H1 (cell line): ENCODE measurements around the gene XRCC6. TPM values are rescaled to one million over a fixed set of nuclear protein-coding genes. Genes with fewer than 3 reads are reported as not detected.
A peak's percentile ranks its signal among the peaks of the same experiment; 100 is the strongest.
"Not testable (repeated sequence)": the region's sequence is repeated elsewhere in the genome, so short reads cannot be mapped to it uniquely, and the experiment has no call there.

Experiments
- CTCF ChIA-PET: fragments of 300-600 bp; sonication (Branson Sonifier 250); formaldehyde crosslinking; loops from one replicate; lab custom pipeline; 2021; ENCODE audit not compliant: partially characterized antibody; lab: Charles Lee
- POLR2A ChIA-PET: fragments of 300-600 bp; sonication (Branson Sonifier 250); formaldehyde crosslinking; loops from one replicate; lab custom pipeline; 2021; ENCODE audit warnings: inconsistent platforms; ENCODE audit not compliant: partially characterized antibody; lab: Charles Lee
- DNase-seq, 2 experiments: peaks; one replicate each; pipeline versions ENCODE4 v3.0.0 to v3.0.0-alpha.2; 2010 to 2022; ENCODE audit warnings: low spot score in 2 of 2, low read depth in 1 of 2, mixed read lengths in 1 of 2
- FAIRE-seq: peaks from 2 replicates; lab custom pipeline; 2011; peaks lifted over from hg19 to GRCh38; lab: Jason Lieb, UNC
- H2AFZ ChIP-seq: 2 replicates; pipeline ENCODE4 v1.8.1; 2012; ENCODE audit warnings: low read length, inconsistent platforms
- H2AK5ac ChIP-seq: 2 replicates; pipeline ENCODE4 v1.6.1; 2013; ENCODE audit warnings: low read depth, low read length
- H2BK120ac ChIP-seq: replicated peaks from 2 replicates; pipeline ENCODE3; 2013; ENCODE audit warnings: low read depth, low read length, inconsistent platforms
- H2BK12ac ChIP-seq: 2 replicates; pipeline ENCODE4 v1.6.1; 2013; ENCODE audit warnings: low read depth, low read length
- H2BK15ac ChIP-seq: 2 replicates; pipeline ENCODE4 v1.6.1; 2013; ENCODE audit warnings: low read length
- H2BK20ac ChIP-seq: 2 replicates; pipeline ENCODE4 v1.6.1; 2013; ENCODE audit warnings: low read length
- H2BK5ac ChIP-seq: 2 replicates; pipeline ENCODE4 v1.6.1; 2013; ENCODE audit warnings: low read depth, low read length
- H3K14ac ChIP-seq: 2 replicates; pipeline ENCODE4 v1.6.1; 2013; ENCODE audit warnings: inconsistent platforms; ENCODE audit not compliant: insufficient read length
- H3K18ac ChIP-seq: 2 replicates; pipeline ENCODE4 v1.6.1; 2013; ENCODE audit warnings: low read length; ENCODE audit errors: extremely low read depth
- H3K23ac ChIP-seq: 2 replicates; pipeline ENCODE4 v1.6.1; 2013; ENCODE audit warnings: inconsistent platforms; ENCODE audit not compliant: insufficient read length
- H3K23me2 ChIP-seq: 2 replicates; pipeline ENCODE4 v1.6.1; 2013; ENCODE audit warnings: low read depth, low read length
- H3K27ac ChIP-seq: 2 replicates; pipeline ENCODE4 v1.6.1; 2011; ENCODE audit warnings: low read depth, low read length, inconsistent platforms
- H3K27me3 ChIP-seq, 4 experiments: replicated peaks in 1 of 4; 1 replicate in 1 of 4; 2 replicates in 3 of 4; pipeline versions ENCODE4 v1.6.1 to v1.8.1; 2011 to 2013; ENCODE audit warnings: low read length in 3 of 4, mild to moderate bottlenecking in 3 of 4, inconsistent platforms in 2 of 4, mixed read lengths in 2 of 4, moderate library complexity in 1 of 4; ENCODE audit not compliant: control insufficient read depth in 3 of 4, insufficient read depth in 3 of 4; ENCODE audit errors: extremely low read depth in 1 of 4
- H3K36me3 ChIP-seq, 4 experiments: 2 replicates each; pipeline versions ENCODE4 v1.6.1 to v1.8.1; 2011 to 2013; ENCODE audit warnings: mild to moderate bottlenecking in 4 of 4, low read length in 3 of 4, moderate library complexity in 2 of 4, control low read depth in 1 of 4, inconsistent platforms in 1 of 4; ENCODE audit not compliant: insufficient read depth in 4 of 4, control insufficient read depth in 2 of 4
- H3K4ac ChIP-seq: replicated peaks from 2 replicates; pipeline ENCODE3; 2013; ENCODE audit warnings: low read length, low read depth, mixed read lengths, inconsistent platforms; ENCODE audit not compliant: insufficient read length
- H3K4me1 ChIP-seq, 4 experiments: replicated peaks in 1 of 4; 1 replicate in 1 of 4; 2 replicates in 3 of 4; pipeline versions ENCODE4 v1.6.1 to v1.8.1; 2011 to 2013; ENCODE audit warnings: low read length in 3 of 4, inconsistent platforms in 2 of 4, mixed read lengths in 1 of 4; ENCODE audit not compliant: insufficient read depth in 4 of 4, control insufficient read depth in 3 of 4
- H3K4me2 ChIP-seq, 2 experiments: 2 replicates each; pipeline versions ENCODE4 v1.6.1 to v1.8.1; 2011 to 2013; ENCODE audit warnings: low read depth in 2 of 2, low read length in 2 of 2, control low read depth in 1 of 2, inconsistent platforms in 1 of 2, mild to moderate bottlenecking in 1 of 2; ENCODE audit not compliant: insufficient read depth in 1 of 2
- H3K4me3 ChIP-seq, 4 experiments: fragments of 200-600, 300-600 bp in 1 of 4; sonication (generic), shearing (Covaris generic), sonication (Bioruptor Twin) in 1 of 4; 2 replicates each; pipeline versions ENCODE4 v1.5.1 to v1.8.1; 2011 to 2016; ENCODE audit warnings: low read length in 4 of 4, low read depth in 3 of 4, control low read depth in 2 of 4, inconsistent platforms in 2 of 4, mild to moderate bottlenecking in 2 of 4, mixed read lengths in 1 of 4, moderate library complexity in 1 of 4; ENCODE audit not compliant: insufficient read depth in 2 of 4; ENCODE audit errors: extremely low read depth in 1 of 4
- H3K56ac ChIP-seq: replicated peaks from 2 replicates; pipeline ENCODE3; 2013; ENCODE audit warnings: low read depth, mild to moderate bottlenecking, mixed read lengths, low read length, inconsistent platforms; ENCODE audit not compliant: insufficient read length
- H3K79me1 ChIP-seq: 2 replicates; pipeline ENCODE4 v1.6.1; 2013; ENCODE audit warnings: low read depth, low read length, control low read depth
- H3K79me2 ChIP-seq, 2 experiments: 2 replicates each; pipeline versions ENCODE4 v1.6.1 to v1.8.1; 2012 to 2013; ENCODE audit warnings: low read length in 2 of 2, mild to moderate bottlenecking in 2 of 2, inconsistent platforms in 1 of 2; ENCODE audit not compliant: insufficient read depth in 2 of 2, control insufficient read depth in 1 of 2
- H3K9ac ChIP-seq, 4 experiments: replicated peaks in 1 of 4; 1 replicate in 1 of 4; 2 replicates in 3 of 4; pipeline versions ENCODE4 v1.6.1 to v1.8.1; 2011 to 2013; ENCODE audit warnings: low read depth in 3 of 4, low read length in 3 of 4, control low read depth in 2 of 4, mild to moderate bottlenecking in 2 of 4, moderate library complexity in 2 of 4, inconsistent platforms in 1 of 4; ENCODE audit errors: extremely low read depth in 1 of 4
- H3K9me3 ChIP-seq, 2 experiments: 2 replicates each; pipeline versions ENCODE4 v1.6.1 to v1.8.1; 2012 to 2013; ENCODE audit warnings: mild to moderate bottlenecking in 2 of 2, moderate library complexity in 2 of 2, control low read depth in 1 of 2, inconsistent platforms in 1 of 2, low read depth in 1 of 2, low read length in 1 of 2, mixed read lengths in 1 of 2; ENCODE audit not compliant: insufficient read depth in 2 of 2
- H4K20me1 ChIP-seq, 2 experiments: replicated peaks in 1 of 2; 2 replicates each; pipeline versions ENCODE3 to v1.8.1; 2011 to 2013; ENCODE audit warnings: inconsistent platforms in 2 of 2, low read length in 2 of 2, mild to moderate bottlenecking in 1 of 2; ENCODE audit not compliant: insufficient read depth in 2 of 2, control insufficient read depth in 1 of 2
- H4K5ac ChIP-seq: 2 replicates; pipeline ENCODE4 v1.6.1; 2013; ENCODE audit warnings: low read length, low read depth, mixed read lengths, inconsistent platforms; ENCODE audit not compliant: insufficient read length
- H4K8ac ChIP-seq: 2 replicates; pipeline ENCODE4 v1.8.0; 2013; ENCODE audit warnings: mild to moderate bottlenecking, moderate library complexity, low read length, inconsistent platforms; ENCODE audit not compliant: insufficient read depth; ENCODE audit errors: extremely low read depth
- H4K91ac ChIP-seq: replicated peaks from 2 replicates; pipeline ENCODE3; 2013; ENCODE audit warnings: low read length, mixed read lengths, inconsistent platforms; ENCODE audit not compliant: insufficient read length
- WGBS, 2 experiments: shearing (Covaris generic) in 1 of 2; methylation state at CpG; one replicate each; pipeline versions ENCODE4 v1.1.6 to v1.1.7; 2013 to 2015; ENCODE audit warnings: low lambda C conversion rate in 2 of 2, mixed read lengths in 2 of 2, inconsistent platforms in 1 of 2, low coverage in 1 of 2, missing lambda C conversion rate in 1 of 2; ENCODE audit not compliant: insufficient replicate concordance in 2 of 2, insufficient coverage in 1 of 2, insufficient read length in 1 of 2; ENCODE audit errors: extremely low coverage in 1 of 2, missing lambda C conversion rate in 1 of 2; 5-methylcytosine and 5-hydroxymethylcytosine counted together
- polyA plus RNA-seq, 7 experiments: library from polyadenylated mRNA; depleted of rRNA in 3 of 7; stranded (reverse) in 5 of 7; unstranded in 2 of 7; fragments of >200 nt in 5 of 7; fragments of 200-250 nt in 2 of 7; gene quantifications; 1 replicate in 5 of 7; 2 replicates in 1 of 7; 4 replicates in 1 of 7; pipeline versions ENCODE4 v1.2.1 to v1.2.3, GENCODE V29; 2011 to 2013; ENCODE audit warnings: missing spikeins in 2 of 7, mixed read lengths in 2 of 7
- total RNA-seq: library from RNA; stranded (reverse); fragmentation: NEBNext Ultra II Directional; extraction: Animal tissue kit (Norgen Biotek cat#: 25700); gene quantifications from 2 replicates; pipeline ENCODE4 v1.2.1, GENCODE V29; 2021

XRCC6 gene
- total and polyA plus RNA-seq, 2 of the 8 experiments (the other 6 are each of a cell fraction or from before 2014, with no cell fraction given): 150 to 490 TPM

- ChIA-PET CTCF (interaction anchor here (1.1 to 3.7 kb wide), 5 partner anchors 10 to 39 kb away, joined by 3 to 23 read pairs (median 4); no protein-coding TSS in a partner anchor), POLR2A (interaction anchor here (0.6 to 2.2 kb wide), 7 partner anchors 9 to 124 kb away, joined by 3 to 12 read pairs (median 3); partner anchors contain the start of gene PMM1)
- H3K23ac ChIP-seq, H3K4me1 ChIP-seq, H3K4me3 ChIP-seq, H3K79me2 ChIP-seq, H3K27ac ChIP-seq, H3K27me3 ChIP-seq, H3K18ac ChIP-seq, H4K5ac ChIP-seq, H2AK5ac ChIP-seq, H3K14ac ChIP-seq, H2BK20ac ChIP-seq, DNase-seq, FAIRE-seq, H4K8ac ChIP-seq, H3K56ac ChIP-seq, H3K9ac ChIP-seq, H4K20me1 ChIP-seq, H2AFZ ChIP-seq, H3K79me1 ChIP-seq, H3K4me2 ChIP-seq, H3K9me3 ChIP-seq, H2BK15ac ChIP-seq, H3K36me3 ChIP-seq, H3K23me2 ChIP-seq, H4K91ac ChIP-seq, H2BK12ac ChIP-seq, H2BK5ac ChIP-seq, H2BK120ac ChIP-seq: not testable (repeated sequence)
- 100% methylated on average over 3 of the region's 3 CpGs; no CpG with 5 or more reads in 1 of the 2 experiments for WGBS, 2 experiments
- H3K4ac ChIP-seq: peak overlapping the region; percentile 69
Measured at GRCh38 chr22:41572305-41572704, 48.8 kb upstream of the XRCC6 start.
